Gastrocnemius medialis (tissue), 4 donors: ENCODE data around the gene CHURC1. TPM values are rescaled to one million over a fixed set of nuclear protein-coding genes. Genes with fewer than 3 reads are reported as not detected.

ENCODE experiments used
- ATAC-seq, 2 donors: fragments of 150-250 bp; one replicate each; pipeline ENCODE4 v1.9.1; 2016
- DNase-seq, 2 donors: peaks; one replicate each; pipeline ENCODE4 v3.0.0-alpha.2; 2019
- H3K27ac ChIP-seq, 4 donors: fragments of 200-600 bp; sonication (generic); 1 replicate in 1 of 4; 2 replicates in 3 of 4; pipeline ENCODE4 v1.5.1; 2016 to 2018; ENCODE audit warnings: mild to moderate bottlenecking in 2 of 4, moderate library complexity in 1 of 4
- H3K27me3 ChIP-seq, 3 donors: fragments of 200-600 bp; sonication (generic) in 2 of 3; 1 replicate in 1 of 3; 2 replicates in 2 of 3; pipeline versions ENCODE4 v1.5.1 to v1.6.0; 2016 to 2019; ENCODE audit warnings: mild to moderate bottlenecking in 1 of 3, moderate library complexity in 1 of 3
- H3K36me3 ChIP-seq, 2 donors: fragments of 200-600 bp; sonication (generic) in 1 of 2; one replicate each; pipeline ENCODE4 v1.5.1; 2017 to 2018
- H3K4me1 ChIP-seq, 2 donors: fragments of 200-600 bp; sonication (generic) in 1 of 2; one replicate each; pipeline ENCODE4 v1.5.1; 2016 to 2017; ENCODE audit warnings: mild to moderate bottlenecking in 2 of 2
- H3K4me3 ChIP-seq, 4 donors: fragments of 200-600 bp; sonication (generic) in 3 of 4; 1 replicate in 1 of 4; 2 replicates in 3 of 4; pipeline ENCODE4 v1.5.1; 2016 to 2019; ENCODE audit warnings: mild to moderate bottlenecking in 2 of 4
- H3K9me3 ChIP-seq, 3 donors: fragments of 200-600 bp; sonication (generic) in 2 of 3; 1 replicate in 1 of 3; 2 replicates in 2 of 3; pipeline ENCODE4 v1.5.1; 2016 to 2019
- CTCF ChIP-seq, 5 experiments: fragments of 450-650 bp in 3 of 5; fragments of 200-600 bp in 2 of 5; sonication (generic) in 2 of 5; IDR thresholded peaks in 4 of 5; conservative IDR thresholded peaks in 1 of 5; 1 replicate in 4 of 5; 2 replicates in 1 of 5; pipeline ENCODE4 v1.5.1; 2016 to 2019; ENCODE audit warnings: antibody characterized with exemption in 5 of 5, mild to moderate bottlenecking in 3 of 5, moderate library complexity in 3 of 5
- POLR2A ChIP-seq, 2 donors: fragments of 450-650 bp; IDR thresholded peaks; one replicate each; pipeline ENCODE4 v1.6.1; 2017; ENCODE audit warnings: antibody characterized with exemption in 2 of 2, mild to moderate bottlenecking in 2 of 2, moderate library complexity in 2 of 2
- in situ Hi-C, 4 donors: fragments of 200-750 bp; cut with MboI; loops; one replicate each; pipeline versions ENCODE4 v1.15.0 to v1.8.0; 2017; ENCODE audit warnings: low sequenced_read_pairs in 4 of 4
- intact Hi-C: fragments of 100-400 bp; cut with DNase I; formaldehyde crosslinking; loops from one replicate; pipeline ENCODE4 v1.15.1; 2023; ENCODE audit warnings: low total_unique reads
- total RNA-seq, 4 donors: library from RNA; depleted of rRNA; stranded (reverse); fragments of >200 nt; gene quantifications; one replicate each; pipeline versions ENCODE4 v1.1.0 to v1.2.3, GENCODE V29; 2016

CHURC1 gene
- total RNA-seq, 4 donors from 2014 or later, result 47.9 to 108 (median 79.6) TPM

- intact Hi-C loops, result no loop called here
These were observed 33.7 kb downstream of the CHURC1 start for GRCh38 chr14:64947710-64948611.

GRCh38 chr14:64948612-64949210 lies 34.5 kb downstream of the CHURC1 start:
- Histone ChIP-seq H3K36me3 (peaks cover 0 to 8% of the 10 kb centered on the region in 2 donors), H3K4me3 (no peak overlapping the region), H3K9me3 (no peaks in the 10 kb centered on the region), H3K27ac (peak overlapping the region in 1 of 4 donors; percentile 4), H3K27me3 (no peaks in the 10 kb centered on the region), H3K4me1 (peaks cover 39 to 53% of the 10 kb centered on the region in 2 donors)
- in situ Hi-C loops, result no loop called here
- DNase-seq, result no peak
- ATAC-seq, result no peak
- no peak for TF ChIP-seq CTCF (IDR thresholded peaks at IDR 0.05 in 4 of 5, conservative IDR thresholded peaks at IDR 0.05 in 1 of 5)
- TF ChIP-seq POLR2A (IDR thresholded peaks at IDR 0.05), result no peak
- intact Hi-C loops, result no loop called here

More at GRCh38 chr14:64947710-64948611, 33.7 kb downstream of the CHURC1 start:
- no peak overlapping the region for H3K4me3 ChIP-seq
- peak overlapping the region in 1 of 4 donors; percentile 4 for H3K27ac ChIP-seq
- peaks cover 0 to 14% of the 10 kb centered on the region in 2 donors for H3K36me3 ChIP-seq
- TF ChIP-seq POLR2A (IDR thresholded peaks at IDR 0.05) (no peak), CTCF (IDR thresholded peaks at IDR 0.05 in 4 of 5, conservative IDR thresholded peaks at IDR 0.05 in 1 of 5) (no peak)
- in situ Hi-C loops, result no loop called here
- no peak for ATAC-seq
- no peaks in the 10 kb centered on the region for H3K27me3 ChIP-seq
- peaks cover 32 to 47% of the 10 kb centered on the region in 2 donors for H3K4me1 ChIP-seq
- no peaks in the 10 kb centered on the region for H3K9me3 ChIP-seq
- DNase-seq, result no peak

- DNase-seq, result peak; percentile 66 to 78
These were observed 36.6 kb downstream of the CHURC1 start for GRCh38 chr14:64950889-64951288.

GRCh38 chr14:64951291-64951690 lies 37.0 kb downstream of the CHURC1 start:
- peak overlapping the region in 1 of 4 donors; percentile 19 for H3K4me3 ChIP-seq
- ATAC-seq (no peak), DNase-seq (no peak)
- TF ChIP-seq POLR2A (IDR thresholded peaks at IDR 0.05) (no peak), CTCF (IDR thresholded peaks at IDR 0.05 in 4 of 5, conservative IDR thresholded peaks at IDR 0.05 in 1 of 5) (no peak)
- peaks cover 44 to 56% of the 10 kb centered on the region in 2 donors for H3K4me1 ChIP-seq
- H3K27me3 ChIP-seq, result no peaks in the 10 kb centered on the region
- H3K36me3 ChIP-seq, result peaks cover 0 to 8% of the 10 kb centered on the region in 2 donors
- intact Hi-C loops (no loop called here), in situ Hi-C loops (no loop called here)
- peak overlapping the region; percentile 90 to 97 (median 92) for H3K27ac ChIP-seq
- H3K9me3 ChIP-seq, result no peaks in the 10 kb centered on the region

More at GRCh38 chr14:64950889-64951288, 36.6 kb downstream of the CHURC1 start:
- H3K9me3 ChIP-seq, result no peaks in the 10 kb centered on the region
- intact Hi-C loops, result no loop called here
- peaks cover 44 to 56% of the 10 kb centered on the region in 2 donors for H3K4me1 ChIP-seq
- peaks cover 0 to 8% of the 10 kb centered on the region in 2 donors for H3K36me3 ChIP-seq
- in situ Hi-C loops, result no loop called here
- TF ChIP-seq CTCF (IDR thresholded peaks at IDR 0.05 in 4 of 5, conservative IDR thresholded peaks at IDR 0.05 in 1 of 5) (no peak), POLR2A (IDR thresholded peaks at IDR 0.05) (peak; percentile 60 to 73)
- H3K27me3 ChIP-seq, result no peaks in the 10 kb centered on the region
- peak; percentile 90 to 96 for ATAC-seq
- H3K4me3 ChIP-seq, result peak overlapping the region in 2 of 4 donors; percentile 19 to 25
- peak overlapping the region; percentile 90 to 97 (median 92) for H3K27ac ChIP-seq
